ENCODE data around the gene AGBL3.

AGBL3 gene

DNA sequence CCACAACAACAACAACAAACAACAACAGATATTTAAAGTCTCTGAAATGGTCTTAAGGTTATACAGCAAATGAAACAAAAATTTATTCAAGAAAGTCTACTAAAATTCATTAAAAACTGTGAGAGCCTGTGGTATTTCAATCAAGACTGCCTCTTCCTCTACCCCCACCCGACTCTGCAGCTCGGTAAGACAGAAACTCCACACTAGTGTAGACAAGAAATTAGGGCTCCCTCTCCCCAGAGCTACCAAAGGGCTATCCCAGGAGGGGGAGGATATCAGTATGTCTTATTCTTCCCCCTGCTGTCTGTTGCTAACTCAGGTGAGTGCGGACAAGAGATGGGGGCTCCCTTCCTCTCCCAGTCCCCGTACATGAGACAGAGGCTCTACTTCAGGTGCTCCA lies 90.6 kb downstream of the AGBL3 start:
- no peaks in the 10 kb centered on the region for H3K4me1 Mint-ChIP-seq
- ATAC-seq (ENCODE audit: low read depth) (no peak), DNase-seq (ENCODE audit: low spot score in 2 of 2) (no peak)
- no peak overlapping the region for H3K27ac Mint-ChIP-seq
- H3K4me3 Mint-ChIP-seq = no peak overlapping the region
- no peaks in the 10 kb centered on the region for H3K9me3 Mint-ChIP-seq
- no peaks in the 10 kb centered on the region for H3K27me3 Mint-ChIP-seq
- no peaks in the 10 kb centered on the region for H3K36me3 Mint-ChIP-seq

DNA sequence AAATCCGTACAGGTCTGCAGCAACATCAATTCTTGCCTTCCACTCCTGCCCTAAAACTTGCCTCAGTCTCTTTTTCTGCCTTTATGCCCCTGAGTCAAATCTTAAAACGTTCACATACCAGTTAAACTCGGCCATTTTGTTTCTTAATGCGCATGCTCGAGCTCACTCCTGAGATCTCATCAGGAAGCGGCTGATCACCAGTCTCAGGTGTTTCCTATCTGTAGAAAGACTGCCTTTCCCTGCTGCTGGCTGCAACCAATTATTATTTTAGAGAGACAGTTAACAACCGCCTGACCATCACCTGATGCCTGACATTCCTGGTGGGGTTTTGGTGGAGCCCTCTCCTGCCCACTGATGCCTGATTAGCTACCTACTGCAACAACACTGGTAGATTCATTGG lies 91.3 kb downstream of the AGBL3 start:
- no peak overlapping the region for H3K4me3 Mint-ChIP-seq
- no peak for DNase-seq (ENCODE audit: low spot score in 2 of 2)
- no peak for ATAC-seq (ENCODE audit: low read depth)
- H3K27ac Mint-ChIP-seq = no peak overlapping the region
- H3K9me3 Mint-ChIP-seq = no peaks in the 10 kb centered on the region
- no peaks in the 10 kb centered on the region for H3K4me1 Mint-ChIP-seq
- H3K27me3 Mint-ChIP-seq = no peaks in the 10 kb centered on the region
- H3K36me3 Mint-ChIP-seq = no peaks in the 10 kb centered on the region

DNA sequence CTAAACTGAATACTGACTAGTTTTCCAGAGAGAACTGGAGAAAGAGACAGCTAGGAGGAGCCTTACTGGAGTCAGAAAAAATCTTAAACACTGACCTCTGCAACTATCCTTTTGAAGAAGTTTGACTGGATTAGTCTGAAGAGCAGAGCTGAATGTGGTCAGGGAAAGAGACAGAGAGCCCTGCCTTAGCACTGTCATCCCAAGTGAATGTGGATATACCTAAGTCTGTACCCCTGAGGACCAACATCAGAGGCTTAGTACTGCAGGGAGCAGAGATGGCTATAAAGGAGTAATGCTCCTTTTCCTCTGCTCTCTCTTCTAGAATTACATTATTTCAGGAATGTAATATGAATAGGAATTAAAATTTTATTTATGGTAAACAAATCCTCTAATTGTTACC lies 91.7 kb downstream of the AGBL3 start:
- DNase-seq (ENCODE audit: low spot score in 2 of 2) (no peak), ATAC-seq (ENCODE audit: low read depth) (no peak)
- Mint-ChIP-seq H3K4me3 (no peak overlapping the region), H3K36me3 (no peaks in the 10 kb centered on the region), H3K27ac (no peak overlapping the region), H3K9me3 (no peaks in the 10 kb centered on the region), H3K27me3 (no peaks in the 10 kb centered on the region), H3K4me1 (peaks cover 3% of the 10 kb centered on the region)

DNA sequence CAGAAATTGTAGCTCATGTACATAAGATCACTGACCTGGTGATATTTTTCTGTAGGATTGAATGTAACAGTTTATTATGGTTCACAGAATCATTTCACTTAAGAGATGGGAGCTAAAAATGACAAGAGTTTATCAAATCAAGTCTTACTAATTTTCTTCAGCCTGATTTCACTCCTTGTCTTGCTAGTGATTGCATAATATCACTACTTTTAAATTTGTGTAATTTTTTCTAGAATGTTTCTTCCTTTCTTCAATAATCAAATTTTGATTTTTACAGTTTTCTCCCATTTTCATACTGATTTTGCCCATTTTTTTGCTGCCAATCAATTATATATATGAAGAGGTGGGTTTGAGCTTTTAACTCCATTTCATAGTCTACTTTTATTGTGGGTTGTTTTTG lies 92.8 kb downstream of the AGBL3 start:
- no peaks in the 10 kb centered on the region for H3K9me3 Mint-ChIP-seq
- H3K27me3 Mint-ChIP-seq = no peaks in the 10 kb centered on the region
- H3K4me3 Mint-ChIP-seq = no peak overlapping the region
- DNase-seq (ENCODE audit: low spot score in 2 of 2) (no peak), ATAC-seq (ENCODE audit: low read depth) (no peak)
- H3K27ac Mint-ChIP-seq = no peak overlapping the region
- peaks cover 4% of the 10 kb centered on the region for H3K4me1 Mint-ChIP-seq
- H3K36me3 Mint-ChIP-seq = no peaks in the 10 kb centered on the region

DNA sequence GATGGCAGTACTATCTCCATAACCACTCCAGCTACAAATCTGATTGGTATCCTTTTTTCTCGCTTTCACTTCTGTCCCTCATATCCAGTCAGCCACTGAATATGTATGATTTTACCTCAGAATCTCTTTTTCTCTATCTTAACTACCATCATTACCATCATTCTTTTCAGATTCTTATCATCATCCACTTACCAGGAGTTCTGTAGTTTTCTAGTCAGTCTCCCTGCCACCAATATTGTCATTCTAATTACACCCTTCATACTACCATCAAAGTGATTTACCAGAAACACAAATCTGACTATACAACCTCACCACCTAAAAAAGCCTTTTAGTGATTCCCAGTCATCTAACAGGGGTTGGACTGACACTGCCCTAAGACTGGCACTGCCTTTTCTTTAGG lies 96.7 kb downstream of the AGBL3 start:
- Mint-ChIP-seq H3K9me3 (peaks cover 9% of the 10 kb centered on the region), H3K4me1 (peaks cover 4% of the 10 kb centered on the region), H3K27ac (no peak overlapping the region), H3K27me3 (no peaks in the 10 kb centered on the region), H3K36me3 (no peaks in the 10 kb centered on the region), H3K4me3 (no peak overlapping the region)
- DNase-seq (ENCODE audit: low spot score in 2 of 2) (no peak), ATAC-seq (ENCODE audit: low read depth) (no peak)

DNA sequence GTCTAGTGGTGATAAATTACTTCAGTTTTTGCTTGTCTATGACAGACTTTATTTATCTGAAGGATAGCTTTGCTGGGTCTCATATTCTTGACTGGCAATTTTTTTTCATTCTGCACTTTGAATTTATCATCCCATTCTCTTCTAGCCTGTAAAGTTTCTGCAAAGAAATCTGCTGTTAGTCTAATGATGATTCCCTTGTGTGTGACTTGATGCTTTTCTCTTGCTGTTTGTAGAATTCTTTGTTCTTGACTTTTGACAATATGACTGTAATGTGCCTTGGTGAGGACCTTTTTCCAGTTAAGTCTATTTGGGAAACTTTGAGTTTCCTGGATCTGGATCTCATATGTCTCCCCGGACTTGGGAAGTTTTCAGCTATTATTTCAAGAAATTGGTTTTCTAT lies 102.3 kb downstream of the AGBL3 start:
- no peaks in the 10 kb centered on the region for H3K27me3 Mint-ChIP-seq
- H3K36me3 Mint-ChIP-seq = peaks cover 16% of the 10 kb centered on the region
- peaks cover 15% of the 10 kb centered on the region for H3K9me3 Mint-ChIP-seq
- H3K27ac Mint-ChIP-seq = no peak overlapping the region
- no peak overlapping the region for H3K4me3 Mint-ChIP-seq
- no peaks in the 10 kb centered on the region for H3K4me1 Mint-ChIP-seq
- DNase-seq (ENCODE audit: low spot score in 2 of 2) = no peak
- ATAC-seq (ENCODE audit: low read depth) = no peak

DNA sequence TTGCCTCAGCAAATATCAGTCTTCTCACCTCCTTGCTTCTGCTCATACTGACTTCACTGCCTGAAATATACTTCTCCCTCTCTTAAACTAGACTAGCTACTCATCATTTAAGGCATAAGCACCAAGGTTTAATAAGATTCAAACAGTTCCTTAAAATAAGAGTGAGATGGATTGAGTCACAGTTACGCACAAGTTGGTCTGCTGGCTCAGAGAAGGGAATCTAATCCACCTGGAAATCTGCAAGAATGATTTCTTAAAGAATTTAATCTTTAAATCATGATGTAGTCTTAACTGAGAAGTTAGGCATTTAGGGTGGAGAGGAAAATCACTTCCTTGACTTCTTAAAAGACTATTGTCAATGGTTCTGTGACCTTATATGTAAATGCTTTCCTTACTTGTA lies 105.4 kb downstream of the AGBL3 start:
- Mint-ChIP-seq H3K4me3 (no peak overlapping the region), H3K9me3 (peaks cover 14% of the 10 kb centered on the region), H3K4me1 (peaks cover 7% of the 10 kb centered on the region), H3K27ac (no peak overlapping the region), H3K36me3 (peaks cover 16% of the 10 kb centered on the region), H3K27me3 (no peaks in the 10 kb centered on the region)
- ATAC-seq (ENCODE audit: low read depth) (no peak), DNase-seq (ENCODE audit: low spot score in 2 of 2) (no peak)

DNA sequence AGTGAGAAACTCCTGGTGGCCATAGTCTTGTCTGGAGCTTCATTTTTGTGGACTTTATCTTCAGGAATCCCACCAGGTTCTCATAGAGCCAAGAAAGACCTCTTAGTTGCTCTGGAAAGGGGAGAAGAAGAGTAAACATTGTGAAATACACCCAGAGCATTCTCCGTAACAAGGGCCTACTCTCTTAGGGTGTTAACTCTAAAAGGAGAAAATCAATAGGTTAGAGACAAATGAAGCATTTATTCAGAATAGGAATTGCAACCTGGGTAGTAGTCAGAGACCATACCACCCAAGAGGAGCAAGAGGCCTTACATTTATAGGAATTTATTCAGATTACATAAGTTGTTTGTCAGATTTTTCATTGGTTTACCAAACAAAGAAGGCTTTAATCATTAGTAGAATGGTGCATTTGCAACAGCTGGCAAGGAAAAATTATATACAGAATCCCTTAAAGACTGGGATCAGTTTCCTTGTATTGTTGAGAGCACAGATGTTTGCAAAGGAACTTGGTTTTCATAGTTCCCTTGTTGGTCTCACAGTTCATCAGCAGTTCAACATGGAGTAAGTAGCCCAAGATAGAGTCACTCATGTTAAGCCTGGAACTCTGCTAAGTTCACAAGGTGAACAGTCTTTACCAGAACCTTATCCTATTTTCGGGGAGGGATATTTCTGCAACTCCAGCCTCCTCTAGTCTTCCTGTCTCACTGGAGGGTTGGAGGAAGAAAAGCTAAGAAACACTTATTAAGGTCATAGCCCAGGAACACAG lies 108.3 kb downstream of the AGBL3 start:
- Mint-ChIP-seq H3K4me3 (no peak overlapping the region), H3K27ac (no peak overlapping the region), H3K9me3 (peaks cover 3% of the 10 kb centered on the region), H3K4me1 (peaks cover 7% of the 10 kb centered on the region), H3K27me3 (no peaks in the 10 kb centered on the region), H3K36me3 (peaks cover 11% of the 10 kb centered on the region)
- no peak for DNase-seq (ENCODE audit: low spot score in 2 of 2)
- no peak for ATAC-seq (ENCODE audit: low read depth)

DNA sequence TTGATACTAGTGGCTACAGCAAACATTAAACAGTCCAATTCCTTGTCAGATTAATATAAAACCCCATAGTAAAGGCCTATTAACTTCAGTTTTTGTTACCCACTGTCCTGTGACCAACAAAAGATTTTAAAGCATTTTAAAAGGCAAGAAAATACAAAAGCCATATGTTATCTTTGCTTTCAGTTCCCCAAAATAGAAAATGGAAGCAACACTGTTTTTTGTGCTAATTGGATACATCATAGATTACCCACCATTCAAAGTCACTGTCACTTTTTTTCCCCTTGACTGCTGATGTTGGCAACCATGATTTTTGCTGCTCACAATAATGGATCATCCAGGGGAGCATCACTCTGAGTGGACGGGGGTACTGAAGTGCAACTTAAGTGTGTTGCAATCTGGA lies 109.1 kb downstream of the AGBL3 start:
- DNase-seq (ENCODE audit: low spot score in 2 of 2) (no peak), ATAC-seq (ENCODE audit: low read depth) (peak; percentile 15)
- Mint-ChIP-seq H3K27me3 (no peaks in the 10 kb centered on the region), H3K4me3 (no peak overlapping the region), H3K4me1 (peaks cover 7% of the 10 kb centered on the region), H3K27ac (no peak overlapping the region), H3K9me3 (peaks cover 3% of the 10 kb centered on the region), H3K36me3 (peaks cover 8% of the 10 kb centered on the region)

DNA sequence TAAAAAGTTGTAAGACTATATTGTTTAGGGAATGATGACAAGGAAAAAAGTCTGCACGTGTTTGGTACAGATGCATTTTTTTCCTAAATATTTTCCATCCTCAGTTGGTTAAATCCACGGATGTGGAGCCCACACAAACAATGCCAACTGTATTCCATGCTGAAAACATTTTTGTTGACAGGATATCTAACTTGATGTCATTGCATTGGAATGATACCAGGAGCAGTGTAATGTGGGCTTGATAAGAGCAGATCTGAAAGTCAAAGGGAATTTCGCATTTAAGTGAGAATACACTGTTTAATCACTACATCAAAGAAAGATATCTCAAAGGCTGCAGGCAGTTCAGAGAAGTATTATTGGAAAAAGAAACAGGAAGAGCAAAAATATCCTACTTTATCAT lies 112.1 kb downstream of the AGBL3 start:
- ATAC-seq (ENCODE audit: low read depth) = no peak
- Mint-ChIP-seq H3K36me3 (no peaks in the 10 kb centered on the region), H3K9me3 (peaks cover 4% of the 10 kb centered on the region), H3K27me3 (no peaks in the 10 kb centered on the region), H3K4me1 (peaks cover 7% of the 10 kb centered on the region), H3K4me3 (no peak overlapping the region), H3K27ac (no peak overlapping the region)
- DNase-seq (ENCODE audit: low spot score in 2 of 2) = no peak

DNA sequence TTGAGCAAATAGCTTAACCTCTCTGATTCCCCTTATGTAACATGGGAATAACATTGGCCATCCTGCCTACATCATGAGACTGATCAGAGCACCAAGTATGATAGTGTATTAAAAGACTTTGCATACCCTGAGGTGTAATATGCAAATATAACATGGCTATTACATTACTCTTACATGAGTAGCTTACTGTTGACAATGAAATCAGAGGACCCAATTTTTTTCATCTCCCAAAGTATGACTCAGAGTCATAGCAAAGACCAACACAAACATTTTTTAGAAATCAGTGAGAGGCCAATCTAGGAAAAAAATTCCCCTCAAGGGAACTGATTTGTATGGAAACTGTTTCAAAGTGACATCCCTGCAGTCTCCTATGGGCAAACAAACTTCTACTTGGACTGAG lies 114.5 kb downstream of the AGBL3 start:
- DNase-seq (ENCODE audit: low spot score in 2 of 2) (no peak), ATAC-seq (ENCODE audit: low read depth) (no peak)
- Mint-ChIP-seq H3K4me3 (no peak overlapping the region), H3K27ac (no peak overlapping the region), H3K27me3 (no peaks in the 10 kb centered on the region), H3K36me3 (peaks cover 2% of the 10 kb centered on the region), H3K9me3 (peaks cover 6% of the 10 kb centered on the region), H3K4me1 (peaks cover 2% of the 10 kb centered on the region)

DNA sequence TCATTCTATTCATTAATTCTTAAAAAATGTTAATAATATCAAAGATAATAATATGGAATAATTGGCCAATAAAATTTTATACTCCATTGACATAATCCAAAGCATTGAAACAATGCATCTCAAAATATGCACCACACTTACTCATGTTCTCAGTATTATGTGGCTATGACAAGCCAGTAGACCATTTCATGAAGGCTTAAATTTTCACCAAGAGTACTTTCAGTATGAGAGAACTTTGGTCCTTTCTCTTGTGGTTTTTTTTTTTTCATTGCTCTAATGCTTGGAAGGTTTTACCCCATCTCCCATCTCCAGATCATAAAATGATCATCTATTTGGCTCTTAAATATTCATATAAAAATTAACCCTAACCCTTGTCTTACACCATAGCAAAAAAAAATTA lies 116.1 kb downstream of the AGBL3 start:
- no peak for ATAC-seq (ENCODE audit: low read depth)

DNA sequence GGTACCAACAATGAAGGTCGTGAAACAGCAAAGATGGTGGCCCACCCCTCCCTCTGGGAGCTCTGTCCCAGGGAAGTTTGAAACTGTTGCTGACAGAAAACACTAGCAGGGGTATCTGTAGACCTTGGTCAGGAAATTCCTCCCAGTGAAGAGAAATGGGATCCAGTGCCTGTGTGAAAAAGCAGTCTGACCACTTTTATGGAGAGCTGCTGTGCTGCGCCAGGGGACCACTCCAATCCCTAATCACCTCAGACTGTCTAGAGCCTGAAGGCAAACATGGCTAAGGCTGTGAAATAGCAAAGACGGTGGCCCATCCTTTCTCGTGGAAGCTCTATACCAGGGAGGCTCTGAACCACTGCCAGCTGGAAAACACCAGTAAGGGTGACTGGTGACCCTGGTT lies 123.3 kb downstream of the AGBL3 start:
- Mint-ChIP-seq H3K4me1 (no peaks in the 10 kb centered on the region), H3K27ac (no peak overlapping the region), H3K36me3 (peaks cover 17% of the 10 kb centered on the region), H3K9me3 (peaks cover 2% of the 10 kb centered on the region), H3K27me3 (peaks cover 2% of the 10 kb centered on the region), H3K4me3 (no peak overlapping the region)
- no peak for ATAC-seq (ENCODE audit: low read depth)
- no peak for DNase-seq (ENCODE audit: low spot score in 2 of 2)

More for the DNA sequence above, 116.1 kb downstream of the AGBL3 start:
- Mint-ChIP-seq H3K9me3 (peaks cover 4% of the 10 kb centered on the region), H3K27ac (no peak overlapping the region), H3K36me3 (peaks cover 5% of the 10 kb centered on the region), H3K4me3 (no peak overlapping the region), H3K4me1 (no peaks in the 10 kb centered on the region), H3K27me3 (no peaks in the 10 kb centered on the region)
- DNase-seq (ENCODE audit: low spot score in 2 of 2) = no peak

DNA sequence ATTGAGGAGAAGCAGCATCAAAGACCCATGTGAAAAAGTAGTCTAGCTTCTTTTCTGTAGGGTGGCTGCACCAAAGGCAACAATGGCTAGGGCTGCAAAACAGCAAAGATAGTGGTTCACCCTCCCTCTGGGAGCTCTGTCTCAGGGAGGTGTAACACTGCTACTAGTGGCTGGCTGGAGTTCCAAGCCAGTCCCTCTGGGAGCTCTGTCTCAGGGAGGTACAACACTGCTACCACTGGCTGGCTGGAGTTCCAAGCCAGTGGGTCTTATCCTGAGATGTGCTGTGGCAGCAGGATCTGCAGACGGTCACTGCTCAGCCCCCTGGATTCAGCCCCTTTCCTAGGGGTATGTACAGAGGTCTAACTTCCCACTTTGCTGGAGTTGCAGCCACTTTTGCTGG lies 123.7 kb downstream of the AGBL3 start:
- Mint-ChIP-seq H3K9me3 (peaks cover 2% of the 10 kb centered on the region), H3K27me3 (peaks cover 3% of the 10 kb centered on the region), H3K4me3 (no peak overlapping the region), H3K36me3 (peaks cover 21% of the 10 kb centered on the region), H3K4me1 (no peaks in the 10 kb centered on the region), H3K27ac (no peak overlapping the region)
- no peak for ATAC-seq (ENCODE audit: low read depth)
- no peak for DNase-seq (ENCODE audit: low spot score in 2 of 2)

DNA sequence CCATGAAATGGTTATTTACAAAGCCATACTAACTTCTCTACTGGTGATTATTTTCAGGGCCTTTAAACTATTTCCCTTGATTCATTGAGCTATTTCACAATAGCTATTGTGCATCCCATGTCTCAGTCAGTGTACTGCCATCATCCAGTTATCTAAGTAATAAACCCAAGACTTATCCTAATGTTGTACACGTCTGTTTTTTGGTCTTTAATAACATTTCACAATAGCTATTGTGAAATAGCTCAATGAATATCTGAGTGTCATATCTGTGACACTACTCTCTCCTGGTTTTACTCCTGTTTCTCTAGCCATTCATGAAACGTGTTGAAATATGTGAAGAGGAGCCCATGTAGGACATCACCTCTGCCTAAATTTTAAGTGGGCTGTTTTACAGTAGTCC lies 125.1 kb downstream of the AGBL3 start:
- Mint-ChIP-seq H3K27me3 (peaks cover 3% of the 10 kb centered on the region), H3K27ac (no peak overlapping the region)
- DNase-seq (ENCODE audit: low spot score in 2 of 2) = no peak

More for the DNA sequence above, 125.1 kb downstream of the AGBL3 start:
- H3K9me3 Mint-ChIP-seq = peaks cover 2% of the 10 kb centered on the region
- ATAC-seq (ENCODE audit: low read depth) = no peak
- H3K4me3 Mint-ChIP-seq = no peak overlapping the region
- H3K4me1 Mint-ChIP-seq = no peaks in the 10 kb centered on the region
- peaks cover 16% of the 10 kb centered on the region for H3K36me3 Mint-ChIP-seq
